Measurements from ENCODE around the gene CAMK1D. TPM values are rescaled to one million over a fixed set of nuclear protein-coding genes. Genes with fewer than 3 reads are reported as not detected.

Gene CAMK1D
- total RNA-seq, 1 donor from 2014 or later, result 58.8 TPM

DNA sequence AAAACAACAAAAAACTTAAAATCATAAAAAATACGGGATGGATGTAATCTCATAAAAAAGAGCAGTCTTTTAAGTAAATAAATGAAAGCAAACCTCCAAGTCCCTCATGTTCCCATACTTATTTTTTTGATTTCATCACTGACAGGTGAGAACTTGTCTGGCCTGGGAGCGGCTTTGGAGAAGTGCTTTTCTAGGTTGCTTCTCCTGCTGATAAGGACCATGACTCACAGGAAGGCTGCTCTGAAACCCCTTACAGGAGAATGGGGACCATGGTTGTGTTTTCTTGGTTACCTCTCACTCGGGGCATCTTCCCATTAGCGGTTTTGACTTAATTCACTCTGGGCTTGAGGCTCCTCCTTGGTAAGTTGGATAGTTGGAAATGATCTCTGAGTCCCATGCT, 237.4 kb downstream of the CAMK1D start:
- peaks cover 39% of the 10 kb centered on the region for H3K36me3 Mint-ChIP-seq (ENCODE audit: low read depth)
- peaks cover 55% of the 10 kb centered on the region for H3K4me1 Mint-ChIP-seq
- no peak for TF ChIP-seq CTCF (IDR thresholded peaks at IDR 0.05)
- no peak overlapping the region for H3K27ac Mint-ChIP-seq
- DNase-seq (no peak), ATAC-seq (ENCODE audit: low read depth) (no peak)
- intact Hi-C loops (cut with micrococcal nuclease), result no loop called here
- peaks cover 2% of the 10 kb centered on the region for H3K9me3 Mint-ChIP-seq
- POLR2A ChIA-PET, result no interaction called here
- CTCF ChIA-PET, result no interaction called here
- H3K4me3 Mint-ChIP-seq, result no peak overlapping the region
- no peaks in the 10 kb centered on the region for H3K27me3 Mint-ChIP-seq

DNA sequence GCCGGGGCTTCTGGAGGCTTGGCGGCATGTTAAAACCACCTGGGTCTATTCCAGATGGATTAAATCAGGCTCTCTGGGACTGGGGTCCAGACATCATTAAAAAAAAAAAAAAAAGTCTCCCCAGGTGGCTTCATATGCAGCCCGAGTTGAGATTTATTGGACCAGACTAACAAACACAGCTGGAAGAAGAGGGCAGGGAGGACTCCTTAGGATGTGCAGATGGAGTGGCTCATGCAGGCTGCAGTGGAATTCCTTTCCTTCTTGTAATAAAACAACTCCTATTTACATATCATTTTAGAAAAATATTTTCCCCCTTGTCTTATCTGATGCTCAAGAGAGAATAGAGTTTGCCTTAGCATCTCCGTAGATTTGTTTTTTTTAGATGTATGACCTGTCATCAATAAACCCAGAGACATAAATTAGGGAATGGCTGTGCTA, 238.1 kb downstream of the CAMK1D start:
- H3K4me3 Mint-ChIP-seq, result no peak overlapping the region
- no peak for DNase-seq
- no peak overlapping the region for H3K27ac Mint-ChIP-seq

DNA sequence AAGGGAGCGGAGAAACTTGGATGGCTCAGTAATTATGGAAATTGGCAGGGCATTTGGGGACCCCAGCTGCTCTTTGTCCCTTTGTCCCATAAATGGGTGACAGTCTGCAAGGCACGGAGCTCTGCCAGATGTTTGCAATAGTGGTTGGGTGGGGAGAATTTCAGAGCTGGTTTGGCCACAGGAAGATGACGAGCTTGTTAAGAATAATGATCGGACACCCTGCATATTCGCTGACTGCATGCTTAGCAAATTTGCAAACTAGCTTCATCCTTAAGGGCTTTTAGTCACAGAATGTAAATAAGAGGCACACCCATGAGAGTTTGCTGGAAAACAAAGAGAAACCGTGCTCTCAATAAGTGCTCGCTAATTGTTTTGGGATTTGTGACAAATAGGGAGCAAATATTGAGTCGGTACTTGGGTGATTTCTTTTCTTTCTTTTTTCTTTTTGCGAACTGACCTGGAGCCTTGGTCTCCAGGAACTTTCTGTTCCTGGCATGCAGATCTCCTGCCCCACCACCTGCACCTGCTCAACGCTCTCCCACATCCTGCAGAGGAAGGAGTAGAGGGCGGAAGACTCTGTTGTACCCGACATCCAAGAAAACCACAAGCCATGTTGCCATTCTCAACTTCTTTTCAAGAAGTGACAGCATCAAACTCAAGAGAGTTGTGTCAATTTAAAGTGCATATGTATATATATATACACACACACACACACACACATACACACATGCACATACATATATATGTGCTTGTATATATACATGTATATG, 238.9 kb downstream of the CAMK1D start:
- Mint-ChIP-seq H3K9me3 (peaks cover 2% of the 10 kb centered on the region), H3K4me3 (peak overlapping the region; percentile 32), H3K27me3 (no peaks in the 10 kb centered on the region), H3K27ac (no peak overlapping the region), H3K4me1 (peaks cover 59% of the 10 kb centered on the region), H3K36me3 (ENCODE audit: low read depth) (peaks cover 48% of the 10 kb centered on the region)
- CTCF ChIA-PET, result interaction anchor here (0.9 kb wide), 1 partner anchor 323 kb away, joined by 3 read pairs; no protein-coding TSS in a partner anchor
- intact Hi-C loops (cut with micrococcal nuclease), result no loop called here
- no peak for ATAC-seq (ENCODE audit: low read depth)
- POLR2A ChIA-PET, result no interaction called here
- DNase-seq, result no peak
- no peak for TF ChIP-seq CTCF (IDR thresholded peaks at IDR 0.05)

More for the DNA sequence above, 238.1 kb downstream of the CAMK1D start:
- no peak for ATAC-seq (ENCODE audit: low read depth)
- H3K27me3 Mint-ChIP-seq, result no peaks in the 10 kb centered on the region
- peaks cover 41% of the 10 kb centered on the region for H3K36me3 Mint-ChIP-seq (ENCODE audit: low read depth)
- TF ChIP-seq CTCF (IDR thresholded peaks at IDR 0.05), result no peak
- peaks cover 2% of the 10 kb centered on the region for H3K9me3 Mint-ChIP-seq
- ChIA-PET POLR2A (no interaction called here), CTCF (interaction anchor here (0.9 kb wide), 1 partner anchor 322 kb away, joined by 3 read pairs; no protein-coding TSS in a partner anchor)
- H3K4me1 Mint-ChIP-seq, result peaks cover 54% of the 10 kb centered on the region
- intact Hi-C loops (cut with micrococcal nuclease), result no loop called here

DNA sequence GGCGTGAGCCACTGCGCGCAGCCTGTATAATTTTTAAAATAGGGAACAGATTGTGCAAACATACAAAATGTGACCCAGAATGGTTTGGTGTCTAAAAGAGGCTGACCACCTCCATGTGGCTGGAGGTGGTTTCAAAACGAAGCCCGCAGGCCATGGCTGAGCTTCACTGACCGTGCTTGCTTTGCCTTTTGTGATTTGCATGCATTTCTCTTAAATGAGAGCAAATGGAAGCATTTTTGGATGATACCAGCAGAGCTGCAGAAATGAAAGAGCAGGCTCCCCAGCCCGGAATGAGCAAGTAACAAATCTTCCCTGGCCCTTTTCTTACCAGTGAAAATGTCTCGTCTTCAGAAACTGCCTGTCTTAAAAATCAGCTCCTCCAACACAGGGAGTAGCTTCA, 239.9 kb downstream of the CAMK1D start:
- no peak for DNase-seq
- CTCF ChIA-PET, result no interaction called here
- peak; percentile 37 for ATAC-seq (ENCODE audit: low read depth)
- POLR2A ChIA-PET, result no interaction called here
- Mint-ChIP-seq H3K4me3 (no peak overlapping the region), H3K27me3 (no peaks in the 10 kb centered on the region), H3K27ac (no peak overlapping the region), H3K4me1 (peaks cover 64% of the 10 kb centered on the region), H3K36me3 (ENCODE audit: low read depth) (peaks cover 45% of the 10 kb centered on the region), H3K9me3 (peaks cover 2% of the 10 kb centered on the region)
- intact Hi-C loops (cut with micrococcal nuclease), result no loop called here
- no peak for TF ChIP-seq CTCF (IDR thresholded peaks at IDR 0.05)

- Mint-ChIP-seq H3K9me3 (peaks cover 2% of the 10 kb centered on the region), H3K36me3 (ENCODE audit: low read depth) (peaks cover 48% of the 10 kb centered on the region), H3K27ac (no peak overlapping the region), H3K4me1 (peaks cover 69% of the 10 kb centered on the region), H3K27me3 (no peaks in the 10 kb centered on the region), H3K4me3 (no peak overlapping the region)
- ChIA-PET CTCF (no interaction called here), POLR2A (no interaction called here)
- intact Hi-C loops (cut with micrococcal nuclease), result no loop called here
- ATAC-seq (ENCODE audit: low read depth), result no peak
- no peak for TF ChIP-seq CTCF (IDR thresholded peaks at IDR 0.05)
- DNase-seq, result no peak
These were observed 240.4 kb downstream of the CAMK1D start for GRCh38 chr10:12589791-12590190.

Data from activated B cell treated with CpG ODN at 0.5 μM for 24 hours (primary cell).